ENCODE data around the gene SLC9C1. TPM values are rescaled to one million over a fixed set of nuclear protein-coding genes. Genes with fewer than 3 reads are reported as not detected.

SLC9C1 gene
- total RNA-seq, 1 donor from 2014 or later, result not detected

DNA sequence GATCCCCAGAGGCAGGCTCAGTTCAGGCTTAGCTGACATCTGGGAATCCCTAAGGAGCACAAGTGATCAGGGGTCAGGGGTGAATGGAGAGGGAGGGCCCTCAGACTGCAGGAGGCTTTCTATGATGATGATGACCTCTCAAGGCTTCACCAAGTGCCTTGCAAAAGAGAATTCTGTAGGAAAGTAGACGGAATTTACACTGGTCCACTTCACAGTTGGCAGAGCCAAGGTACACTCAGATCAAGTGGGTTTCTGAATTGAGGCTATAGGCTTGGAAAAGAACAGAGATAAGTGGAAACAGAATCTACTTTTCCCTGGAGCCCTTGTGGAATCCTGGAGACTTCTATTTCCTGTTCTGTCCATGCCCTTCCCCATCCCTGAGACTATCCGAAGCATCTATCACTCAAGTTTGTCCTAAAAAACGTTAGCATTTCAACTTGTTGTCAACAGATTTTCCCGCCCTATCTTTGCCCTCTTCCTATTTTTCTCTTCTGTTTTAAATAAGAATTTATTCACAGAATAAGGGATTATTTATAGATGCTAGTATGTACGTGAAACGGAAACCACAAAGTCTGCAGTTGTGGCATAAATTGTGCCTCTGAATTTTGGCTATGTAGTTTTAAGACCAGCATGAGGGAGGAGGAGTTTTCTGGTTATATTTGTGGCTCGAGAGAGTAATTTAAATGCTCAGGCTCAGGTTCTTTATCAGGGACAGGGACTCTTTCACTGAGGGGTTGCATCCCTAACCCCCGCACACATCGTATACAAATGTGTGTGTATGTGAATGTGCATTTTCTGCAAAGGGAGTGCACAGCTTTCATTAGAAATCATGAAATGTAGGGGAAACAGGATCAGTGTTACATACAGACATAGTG, 173.8 kb downstream of the SLC9C1 start:
- DNase-seq (no peak), ATAC-seq (peak; percentile 41 to 63)
- Histone ChIP-seq H3K27ac (no peak overlapping the region), H3K36me3 (no peaks in the 10 kb centered on the region), H3K4me1 (peaks cover 11% of the 10 kb centered on the region), H3K27me3 (ENCODE audit: low read depth) (no peaks in the 10 kb centered on the region), H3K9me3 (no peaks in the 10 kb centered on the region), H3K4me3 (no peak overlapping the region)
- TF ChIP-seq, protein P1, sequence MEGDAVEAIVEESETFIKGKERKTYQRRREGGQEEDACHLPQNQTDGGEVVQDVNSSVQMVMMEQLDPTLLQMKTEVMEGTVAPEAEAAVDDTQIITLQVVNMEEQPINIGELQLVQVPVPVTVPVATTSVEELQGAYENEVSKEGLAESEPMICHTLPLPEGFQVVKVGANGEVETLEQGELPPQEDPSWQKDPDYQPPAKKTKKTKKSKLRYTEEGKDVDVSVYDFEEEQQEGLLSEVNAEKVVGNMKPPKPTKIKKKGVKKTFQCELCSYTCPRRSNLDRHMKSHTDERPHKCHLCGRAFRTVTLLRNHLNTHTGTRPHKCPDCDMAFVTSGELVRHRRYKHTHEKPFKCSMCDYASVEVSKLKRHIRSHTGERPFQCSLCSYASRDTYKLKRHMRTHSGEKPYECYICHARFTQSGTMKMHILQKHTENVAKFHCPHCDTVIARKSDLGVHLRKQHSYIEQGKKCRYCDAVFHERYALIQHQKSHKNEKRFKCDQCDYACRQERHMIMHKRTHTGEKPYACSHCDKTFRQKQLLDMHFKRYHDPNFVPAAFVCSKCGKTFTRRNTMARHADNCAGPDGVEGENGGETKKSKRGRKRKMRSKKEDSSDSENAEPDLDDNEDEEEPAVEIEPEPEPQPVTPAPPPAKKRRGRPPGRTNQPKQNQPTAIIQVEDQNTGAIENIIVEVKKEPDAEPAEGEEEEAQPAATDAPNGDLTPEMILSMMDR (IDR thresholded peaks at IDR 0.05), result no peak
- intact Hi-C loops (cut with DNase I), result no loop called here

- H3K36me3 ChIP-seq, result peaks cover 6% of the 10 kb centered on the region
- no peak overlapping the region for H3K27ac ChIP-seq
- H3K9me3 ChIP-seq, result no peaks in the 10 kb centered on the region
- TF ChIP-seq, protein P1 (IDR thresholded peaks at IDR 0.05), result no peak
- ATAC-seq (peak; percentile 26 to 35), DNase-seq (peak; percentile 54)
- no peak overlapping the region for H3K4me3 ChIP-seq
- H3K4me1 ChIP-seq, result peaks cover 11% of the 10 kb centered on the region
- intact Hi-C loops (cut with DNase I), result no loop called here
- H3K27me3 ChIP-seq (ENCODE audit: low read depth), result no peaks in the 10 kb centered on the region
These were observed 176.0 kb downstream of the SLC9C1 start for GRCh38 chr3:112117841-112118571.

DNA sequence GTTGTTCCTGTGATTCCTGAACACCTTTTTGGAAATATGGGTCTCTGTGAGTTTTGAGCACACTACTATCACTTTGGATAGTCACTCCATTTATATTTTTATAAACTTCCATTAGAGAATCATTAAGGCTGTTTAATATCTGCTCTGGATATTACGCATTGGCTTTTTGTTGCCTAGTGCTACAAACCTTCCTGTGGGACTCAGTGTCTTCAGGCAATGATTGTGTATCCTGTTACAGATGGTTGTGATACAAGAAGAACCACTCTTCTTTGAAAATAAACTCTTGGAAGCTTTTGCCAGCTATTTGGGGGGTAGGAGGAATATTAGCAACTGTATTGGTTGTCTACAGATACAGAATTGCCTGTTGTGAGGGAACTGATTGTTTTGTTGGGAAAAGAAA, 176.6 kb downstream of the SLC9C1 start:
- Histone ChIP-seq H3K9me3 (no peaks in the 10 kb centered on the region), H3K27ac (no peak overlapping the region), H3K36me3 (peaks cover 9% of the 10 kb centered on the region), H3K27me3 (ENCODE audit: low read depth) (no peaks in the 10 kb centered on the region), H3K4me1 (peaks cover 11% of the 10 kb centered on the region), H3K4me3 (no peak overlapping the region)
- intact Hi-C loops (cut with DNase I), result no loop called here
- no peak for ATAC-seq
- TF ChIP-seq, protein P1 (IDR thresholded peaks at IDR 0.05), result no peak
- DNase-seq, result no peak

DNA sequence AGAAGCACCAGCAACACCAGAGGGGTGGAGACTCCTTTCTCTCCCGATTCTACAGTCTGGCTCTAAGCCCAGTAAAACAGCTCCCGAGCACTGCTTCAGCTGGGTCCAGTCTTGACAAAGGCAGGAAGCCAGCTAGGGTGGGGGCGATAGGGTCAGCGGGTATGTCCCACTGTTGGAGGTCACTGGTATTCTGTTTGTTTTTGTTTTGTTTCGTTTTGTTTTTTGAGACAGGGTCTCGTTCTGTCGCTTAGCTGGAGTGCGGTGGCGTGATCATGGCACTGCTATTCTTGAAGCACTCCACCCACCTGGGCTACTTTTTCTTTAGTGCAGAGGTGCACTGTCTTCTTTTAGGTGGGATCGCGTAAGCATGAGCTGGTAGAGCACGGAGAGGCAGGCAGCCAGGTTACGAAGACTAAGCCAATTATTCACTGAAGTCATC, 177.2 kb downstream of the SLC9C1 start:
- TF ChIP-seq, protein P1 (IDR thresholded peaks at IDR 0.05), result no peak
- H3K4me3 ChIP-seq, result peak overlapping the region; percentile 15
- no peak overlapping the region for H3K27ac ChIP-seq
- DNase-seq (no peak), ATAC-seq (no peak)
- H3K36me3 ChIP-seq, result peaks cover 9% of the 10 kb centered on the region
- peaks cover 11% of the 10 kb centered on the region for H3K4me1 ChIP-seq
- no peaks in the 10 kb centered on the region for H3K9me3 ChIP-seq
- no peaks in the 10 kb centered on the region for H3K27me3 ChIP-seq (ENCODE audit: low read depth)
- intact Hi-C loops (cut with DNase I), result no loop called here

GRCh38 chr3:112115806-112116383, 178.1 kb downstream of the SLC9C1 start:
- Histone ChIP-seq H3K27ac (no peak overlapping the region), H3K27me3 (ENCODE audit: low read depth) (no peaks in the 10 kb centered on the region), H3K4me1 (peaks cover 11% of the 10 kb centered on the region), H3K9me3 (no peaks in the 10 kb centered on the region), H3K4me3 (no peak overlapping the region), H3K36me3 (peaks cover 9% of the 10 kb centered on the region)
- intact Hi-C loops (cut with DNase I), result no loop called here
- DNase-seq, result no peak
- no peak for ATAC-seq
- TF ChIP-seq, protein P1 (IDR thresholded peaks at IDR 0.05), result no peak
